Liver (tissue), 3 donors: ENCODE measurements around the gene VEGFC.

ENCODE experiments used
- EGR1 ChIP-seq, 2 donors: IDR thresholded peaks; 2 replicates each; pipeline ENCODE4 v1.6.1; 2016 to 2018; ENCODE audit warnings: antibody characterized with exemption in 2 of 2, low read depth in 2 of 2
- FOXA1 ChIP-seq: IDR thresholded peaks from 2 replicates; pipeline ENCODE4 v1.6.1; 2016; ENCODE audit warnings: antibody characterized with exemption
- GABPA ChIP-seq, 2 donors: IDR thresholded peaks in 1 of 2; conservative IDR thresholded peaks in 1 of 2; 2 replicates each; pipeline ENCODE4 v1.6.1; 2016; ENCODE audit warnings: antibody characterized with exemption in 2 of 2, mild to moderate bottlenecking in 1 of 2, moderate library complexity in 1 of 2
- HNF4G ChIP-seq: IDR thresholded peaks from 2 replicates; pipeline ENCODE4 v1.6.1; 2016; ENCODE audit warnings: antibody characterized with exemption
- RAD21 ChIP-seq, 2 donors: IDR thresholded peaks; 2 replicates each; pipeline ENCODE4 v1.6.1; 2016; ENCODE audit warnings: antibody characterized with exemption in 2 of 2, mild to moderate bottlenecking in 2 of 2
- YY1 ChIP-seq: IDR thresholded peaks from 2 replicates; pipeline ENCODE4 v1.6.1; 2016; ENCODE audit warnings: antibody characterized with exemption, mild to moderate bottlenecking
- TF ChIP-seq, protein P1 (sequence below): IDR thresholded peaks from 2 replicates; pipeline ENCODE4 v1.6.1; 2016; ENCODE audit warnings: antibody characterized with exemption
- TF ChIP-seq, protein P2 (sequence below): fragments of 150-350 bp; IDR thresholded peaks from 2 replicates; pipeline ENCODE4 v1.5.1; 2017; ENCODE audit warnings: improper control_type of control experiment, low read depth, low read length; ENCODE audit not compliant: missing input control
- TF ChIP-seq, protein P3 (sequence below): IDR thresholded peaks from 2 replicates; pipeline ENCODE4 v1.6.1; 2016; ENCODE audit warnings: antibody characterized with exemption, mild to moderate bottlenecking
- TF ChIP-seq, protein P4 (sequence below): IDR thresholded peaks from 2 replicates; pipeline ENCODE4 v1.6.1; 2016; ENCODE audit warnings: antibody characterized with exemption
- TF ChIP-seq, protein P5 (sequence below): IDR thresholded peaks from 2 replicates; pipeline ENCODE4 v1.6.1; 2016; ENCODE audit warnings: antibody characterized with exemption
- donor health status: healthy.
- donor health status: healthy.

DNA sequence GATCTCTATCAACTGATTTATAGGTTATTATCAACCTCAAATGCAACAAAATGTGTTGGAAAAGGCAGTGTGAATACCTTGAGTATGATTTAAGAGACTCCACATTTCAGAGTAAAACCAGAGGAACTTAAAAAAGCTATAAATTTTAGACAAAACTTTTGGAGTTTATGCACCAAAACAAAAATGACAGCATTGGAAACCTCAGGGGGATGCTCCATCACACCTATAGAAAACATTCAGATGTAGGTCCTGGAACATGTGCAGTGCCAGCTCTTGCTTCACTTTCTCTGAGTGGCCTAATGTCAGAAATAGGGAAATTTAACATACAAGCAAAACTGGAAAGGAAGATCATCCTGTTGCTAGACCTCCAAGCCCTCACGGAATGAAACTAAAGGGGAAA lies 5.8 kb upstream of the VEGFC start:
- TF ChIP-seq, protein P1, sequence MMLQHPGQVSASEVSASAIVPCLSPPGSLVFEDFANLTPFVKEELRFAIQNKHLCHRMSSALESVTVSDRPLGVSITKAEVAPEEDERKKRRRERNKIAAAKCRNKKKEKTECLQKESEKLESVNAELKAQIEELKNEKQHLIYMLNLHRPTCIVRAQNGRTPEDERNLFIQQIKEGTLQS, result no peak
- TF ChIP-seq, protein P2, sequence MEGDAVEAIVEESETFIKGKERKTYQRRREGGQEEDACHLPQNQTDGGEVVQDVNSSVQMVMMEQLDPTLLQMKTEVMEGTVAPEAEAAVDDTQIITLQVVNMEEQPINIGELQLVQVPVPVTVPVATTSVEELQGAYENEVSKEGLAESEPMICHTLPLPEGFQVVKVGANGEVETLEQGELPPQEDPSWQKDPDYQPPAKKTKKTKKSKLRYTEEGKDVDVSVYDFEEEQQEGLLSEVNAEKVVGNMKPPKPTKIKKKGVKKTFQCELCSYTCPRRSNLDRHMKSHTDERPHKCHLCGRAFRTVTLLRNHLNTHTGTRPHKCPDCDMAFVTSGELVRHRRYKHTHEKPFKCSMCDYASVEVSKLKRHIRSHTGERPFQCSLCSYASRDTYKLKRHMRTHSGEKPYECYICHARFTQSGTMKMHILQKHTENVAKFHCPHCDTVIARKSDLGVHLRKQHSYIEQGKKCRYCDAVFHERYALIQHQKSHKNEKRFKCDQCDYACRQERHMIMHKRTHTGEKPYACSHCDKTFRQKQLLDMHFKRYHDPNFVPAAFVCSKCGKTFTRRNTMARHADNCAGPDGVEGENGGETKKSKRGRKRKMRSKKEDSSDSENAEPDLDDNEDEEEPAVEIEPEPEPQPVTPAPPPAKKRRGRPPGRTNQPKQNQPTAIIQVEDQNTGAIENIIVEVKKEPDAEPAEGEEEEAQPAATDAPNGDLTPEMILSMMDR, result no peak
- TF ChIP-seq YY1 (no peak), RAD21 (IDR thresholded peaks at IDR 0.05) (no peak), EGR1 (IDR thresholded peaks at IDR 0.05; ENCODE audit: low read depth in 2 of 2) (no peak), GABPA (IDR thresholded peaks at IDR 0.05 in 1 of 2, conservative IDR thresholded peaks at IDR 0.05 in 1 of 2) (no peak), HNF4G (no peak), FOXA1 (no peak)
- TF ChIP-seq, protein P3, sequence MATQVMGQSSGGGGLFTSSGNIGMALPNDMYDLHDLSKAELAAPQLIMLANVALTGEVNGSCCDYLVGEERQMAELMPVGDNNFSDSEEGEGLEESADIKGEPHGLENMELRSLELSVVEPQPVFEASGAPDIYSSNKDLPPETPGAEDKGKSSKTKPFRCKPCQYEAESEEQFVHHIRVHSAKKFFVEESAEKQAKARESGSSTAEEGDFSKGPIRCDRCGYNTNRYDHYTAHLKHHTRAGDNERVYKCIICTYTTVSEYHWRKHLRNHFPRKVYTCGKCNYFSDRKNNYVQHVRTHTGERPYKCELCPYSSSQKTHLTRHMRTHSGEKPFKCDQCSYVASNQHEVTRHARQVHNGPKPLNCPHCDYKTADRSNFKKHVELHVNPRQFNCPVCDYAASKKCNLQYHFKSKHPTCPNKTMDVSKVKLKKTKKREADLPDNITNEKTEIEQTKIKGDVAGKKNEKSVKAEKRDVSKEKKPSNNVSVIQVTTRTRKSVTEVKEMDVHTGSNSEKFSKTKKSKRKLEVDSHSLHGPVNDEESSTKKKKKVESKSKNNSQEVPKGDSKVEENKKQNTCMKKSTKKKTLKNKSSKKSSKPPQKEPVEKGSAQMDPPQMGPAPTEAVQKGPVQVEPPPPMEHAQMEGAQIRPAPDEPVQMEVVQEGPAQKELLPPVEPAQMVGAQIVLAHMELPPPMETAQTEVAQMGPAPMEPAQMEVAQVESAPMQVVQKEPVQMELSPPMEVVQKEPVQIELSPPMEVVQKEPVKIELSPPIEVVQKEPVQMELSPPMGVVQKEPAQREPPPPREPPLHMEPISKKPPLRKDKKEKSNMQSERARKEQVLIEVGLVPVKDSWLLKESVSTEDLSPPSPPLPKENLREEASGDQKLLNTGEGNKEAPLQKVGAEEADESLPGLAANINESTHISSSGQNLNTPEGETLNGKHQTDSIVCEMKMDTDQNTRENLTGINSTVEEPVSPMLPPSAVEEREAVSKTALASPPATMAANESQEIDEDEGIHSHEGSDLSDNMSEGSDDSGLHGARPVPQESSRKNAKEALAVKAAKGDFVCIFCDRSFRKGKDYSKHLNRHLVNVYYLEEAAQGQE, result no peak
- TF ChIP-seq, protein P4, sequence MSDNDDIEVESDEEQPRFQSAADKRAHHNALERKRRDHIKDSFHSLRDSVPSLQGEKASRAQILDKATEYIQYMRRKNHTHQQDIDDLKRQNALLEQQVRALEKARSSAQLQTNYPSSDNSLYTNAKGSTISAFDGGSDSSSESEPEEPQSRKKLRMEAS, result no peak
- TF ChIP-seq, protein P5, sequence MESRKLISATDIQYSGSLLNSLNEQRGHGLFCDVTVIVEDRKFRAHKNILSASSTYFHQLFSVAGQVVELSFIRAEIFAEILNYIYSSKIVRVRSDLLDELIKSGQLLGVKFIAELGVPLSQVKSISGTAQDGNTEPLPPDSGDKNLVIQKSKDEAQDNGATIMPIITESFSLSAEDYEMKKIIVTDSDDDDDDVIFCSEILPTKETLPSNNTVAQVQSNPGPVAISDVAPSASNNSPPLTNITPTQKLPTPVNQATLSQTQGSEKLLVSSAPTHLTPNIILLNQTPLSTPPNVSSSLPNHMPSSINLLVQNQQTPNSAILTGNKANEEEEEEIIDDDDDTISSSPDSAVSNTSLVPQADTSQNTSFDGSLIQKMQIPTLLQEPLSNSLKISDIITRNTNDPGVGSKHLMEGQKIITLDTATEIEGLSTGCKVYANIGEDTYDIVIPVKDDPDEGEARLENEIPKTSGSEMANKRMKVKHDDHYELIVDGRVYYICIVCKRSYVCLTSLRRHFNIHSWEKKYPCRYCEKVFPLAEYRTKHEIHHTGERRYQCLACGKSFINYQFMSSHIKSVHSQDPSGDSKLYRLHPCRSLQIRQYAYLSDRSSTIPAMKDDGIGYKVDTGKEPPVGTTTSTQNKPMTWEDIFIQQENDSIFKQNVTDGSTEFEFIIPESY, result no peak
